SU-DHL-6 (cell line): Measurements from ENCODE around the gene ISG20.

Experiments used
- EZH2phosphoT487 ChIP-seq: fragments of 200-600 bp; sonication (generic), shearing (Covaris generic); conservative IDR thresholded peaks from 2 replicates; pipeline ENCODE4 v1.6.1; 2018; ENCODE audit warnings: mild to moderate bottlenecking, antibody characterized with exemption, low read length, moderate library complexity, mixed read lengths
- TF ChIP-seq, protein P1 (sequence below): fragments of 200-600 bp; sonication (generic); IDR thresholded peaks from one replicate; pipeline ENCODE4 v1.5.1; 2017; ENCODE audit warnings: antibody characterized with exemption, mild to moderate bottlenecking, low read length, moderate library complexity; ENCODE audit not compliant: insufficient read depth, poor library complexity, severe bottlenecking

DNA sequence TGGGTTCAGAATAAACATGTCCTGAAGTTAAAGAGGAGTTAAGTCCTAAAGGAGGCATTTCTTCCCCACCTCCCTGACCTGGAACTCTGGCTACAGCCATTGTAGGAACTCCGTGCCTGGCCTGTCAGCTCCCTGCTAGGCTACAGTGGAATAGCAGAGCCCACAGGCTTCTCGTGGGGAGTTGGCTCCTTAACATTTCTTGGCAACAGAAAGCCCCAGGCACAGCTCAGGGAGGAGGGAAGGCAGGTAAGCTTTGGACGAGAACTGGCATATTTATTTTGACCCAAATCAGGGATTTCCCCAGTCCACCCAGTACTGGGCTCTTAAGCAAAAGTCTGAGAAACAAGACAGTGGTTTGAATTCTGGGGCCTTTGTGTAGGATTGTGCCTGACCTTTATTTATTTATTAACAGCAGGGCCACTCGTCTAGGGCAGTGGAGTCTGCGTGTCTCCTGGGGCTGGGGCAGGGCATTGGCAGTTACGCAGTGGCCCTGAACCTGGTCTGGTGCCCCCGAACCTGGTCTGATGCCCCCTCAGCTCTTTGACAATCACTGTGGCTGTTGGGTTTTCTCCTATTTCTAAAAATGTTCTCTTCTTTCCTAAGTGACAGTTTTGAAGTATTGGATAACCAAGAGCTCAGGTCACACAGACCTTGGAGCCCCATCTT, 7.9 kb upstream of the ISG20 start:
- TF ChIP-seq, protein P1, sequence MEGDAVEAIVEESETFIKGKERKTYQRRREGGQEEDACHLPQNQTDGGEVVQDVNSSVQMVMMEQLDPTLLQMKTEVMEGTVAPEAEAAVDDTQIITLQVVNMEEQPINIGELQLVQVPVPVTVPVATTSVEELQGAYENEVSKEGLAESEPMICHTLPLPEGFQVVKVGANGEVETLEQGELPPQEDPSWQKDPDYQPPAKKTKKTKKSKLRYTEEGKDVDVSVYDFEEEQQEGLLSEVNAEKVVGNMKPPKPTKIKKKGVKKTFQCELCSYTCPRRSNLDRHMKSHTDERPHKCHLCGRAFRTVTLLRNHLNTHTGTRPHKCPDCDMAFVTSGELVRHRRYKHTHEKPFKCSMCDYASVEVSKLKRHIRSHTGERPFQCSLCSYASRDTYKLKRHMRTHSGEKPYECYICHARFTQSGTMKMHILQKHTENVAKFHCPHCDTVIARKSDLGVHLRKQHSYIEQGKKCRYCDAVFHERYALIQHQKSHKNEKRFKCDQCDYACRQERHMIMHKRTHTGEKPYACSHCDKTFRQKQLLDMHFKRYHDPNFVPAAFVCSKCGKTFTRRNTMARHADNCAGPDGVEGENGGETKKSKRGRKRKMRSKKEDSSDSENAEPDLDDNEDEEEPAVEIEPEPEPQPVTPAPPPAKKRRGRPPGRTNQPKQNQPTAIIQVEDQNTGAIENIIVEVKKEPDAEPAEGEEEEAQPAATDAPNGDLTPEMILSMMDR = no peak
- no peak for TF ChIP-seq EZH2phosphoT487
